Measurements from ENCODE around the gene UGT1A9.

Gene UGT1A9

DNA sequence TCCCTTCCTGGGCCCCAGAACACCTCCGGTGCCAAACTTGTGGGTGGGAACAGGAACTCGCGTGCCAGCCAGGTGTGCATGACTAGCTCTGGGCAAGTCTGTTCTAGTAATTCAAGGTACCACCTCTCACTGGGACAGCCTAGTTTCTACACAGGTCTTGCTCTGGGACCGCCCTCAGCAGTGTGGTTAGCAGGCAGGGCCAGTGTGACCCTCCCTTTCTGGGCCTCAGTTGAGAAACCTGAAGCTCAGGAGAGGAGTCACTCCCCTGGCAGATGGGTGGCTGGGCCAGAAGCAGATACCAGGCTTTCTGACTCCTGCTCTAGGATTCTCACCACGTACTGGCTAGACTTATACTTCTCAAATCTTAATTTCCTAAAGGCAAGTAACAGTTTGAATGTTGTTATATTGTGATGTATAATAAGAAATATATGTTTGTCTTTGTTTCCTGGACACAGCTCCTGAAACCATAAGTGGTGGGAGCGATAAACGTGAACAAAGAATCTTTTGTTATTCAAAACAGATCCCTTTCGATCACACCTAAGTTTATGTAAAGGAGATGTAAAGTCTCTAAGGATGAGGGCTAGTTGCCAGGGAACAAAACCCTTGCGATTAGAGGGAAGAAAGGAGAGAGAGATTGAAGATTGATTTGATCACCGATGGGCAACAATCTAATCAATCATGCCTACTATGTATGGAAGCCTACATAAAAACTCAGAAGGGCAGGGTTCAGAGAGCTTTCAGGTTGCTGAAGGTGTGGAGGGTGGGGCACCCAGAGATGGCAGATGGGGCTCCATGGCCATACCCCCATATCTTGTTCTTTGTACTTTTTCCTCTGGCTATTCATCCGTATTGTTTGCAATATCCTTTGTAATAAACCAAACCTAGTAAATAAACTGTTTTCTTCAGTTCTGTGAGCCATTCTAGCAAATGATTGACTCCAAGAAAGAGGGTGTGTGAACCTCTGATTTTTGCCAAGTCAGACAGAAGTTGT, 20.0 kb downstream of the UGT1A9 start:
- Mint-ChIP-seq H3K9me3 (no peaks in the 10 kb centered on the region), H3K36me3 (ENCODE audit: low read depth) (no peaks in the 10 kb centered on the region), H3K4me1 (peaks cover 5% of the 10 kb centered on the region), H3K27ac (no peak overlapping the region), H3K27me3 (ENCODE audit: low read depth, poor library complexity) (peaks cover 7% of the 10 kb centered on the region), H3K4me3 (no peak overlapping the region)
- no peak for DNase-seq
- TF ChIP-seq, protein P1, sequence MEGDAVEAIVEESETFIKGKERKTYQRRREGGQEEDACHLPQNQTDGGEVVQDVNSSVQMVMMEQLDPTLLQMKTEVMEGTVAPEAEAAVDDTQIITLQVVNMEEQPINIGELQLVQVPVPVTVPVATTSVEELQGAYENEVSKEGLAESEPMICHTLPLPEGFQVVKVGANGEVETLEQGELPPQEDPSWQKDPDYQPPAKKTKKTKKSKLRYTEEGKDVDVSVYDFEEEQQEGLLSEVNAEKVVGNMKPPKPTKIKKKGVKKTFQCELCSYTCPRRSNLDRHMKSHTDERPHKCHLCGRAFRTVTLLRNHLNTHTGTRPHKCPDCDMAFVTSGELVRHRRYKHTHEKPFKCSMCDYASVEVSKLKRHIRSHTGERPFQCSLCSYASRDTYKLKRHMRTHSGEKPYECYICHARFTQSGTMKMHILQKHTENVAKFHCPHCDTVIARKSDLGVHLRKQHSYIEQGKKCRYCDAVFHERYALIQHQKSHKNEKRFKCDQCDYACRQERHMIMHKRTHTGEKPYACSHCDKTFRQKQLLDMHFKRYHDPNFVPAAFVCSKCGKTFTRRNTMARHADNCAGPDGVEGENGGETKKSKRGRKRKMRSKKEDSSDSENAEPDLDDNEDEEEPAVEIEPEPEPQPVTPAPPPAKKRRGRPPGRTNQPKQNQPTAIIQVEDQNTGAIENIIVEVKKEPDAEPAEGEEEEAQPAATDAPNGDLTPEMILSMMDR (IDR thresholded peaks at IDR 0.05), result no peak

- Mint-ChIP-seq H3K4me1 (peaks cover 5% of the 10 kb centered on the region), H3K9me3 (no peaks in the 10 kb centered on the region), H3K27ac (peak within 1 kb of the TSS; percentile 53), H3K27me3 (ENCODE audit: low read depth, poor library complexity) (peaks cover 11% of the 10 kb centered on the region), H3K4me3 (no peak within 1 kb of the TSS), H3K36me3 (ENCODE audit: low read depth) (no peaks in the 10 kb centered on the region)
- no peak for DNase-seq
- TF ChIP-seq, protein P1 (IDR thresholded peaks at IDR 0.05), result no peak
Measured at GRCh38 chr2:233692648-233693047, 20.9 kb downstream of the UGT1A9 start, which contains the start of gene UGT1A6. Gene UGT1A6 (plus strand): TSS chr2:233692890. CDS start chr2:233693005, 115 bp downstream.

DNA sequence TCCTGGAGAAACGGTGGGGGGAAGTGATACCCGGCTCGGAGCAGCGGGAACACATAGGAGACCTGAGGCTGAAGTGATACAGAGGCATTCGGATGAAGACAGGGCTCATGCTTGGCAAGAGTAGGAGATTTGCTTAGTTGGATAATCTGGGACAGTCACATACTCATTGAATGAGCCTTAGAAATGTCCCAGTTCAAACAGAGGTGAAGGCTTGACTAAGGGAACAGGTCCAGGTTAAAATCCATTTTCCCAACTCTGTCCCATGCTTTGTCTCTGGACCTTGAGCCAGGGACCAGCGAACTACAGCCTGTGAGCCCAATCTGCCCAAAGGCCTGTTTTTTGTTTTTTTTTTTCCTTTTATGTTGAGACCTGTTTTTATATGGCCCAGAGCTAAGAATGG, 22.3 kb downstream of the UGT1A9 start:
- peaks cover 11% of the 10 kb centered on the region for H3K27me3 Mint-ChIP-seq (ENCODE audit: low read depth, poor library complexity)
- H3K27ac Mint-ChIP-seq, result peak overlapping the region; percentile 53
- TF ChIP-seq, protein P1 (IDR thresholded peaks at IDR 0.05), result no peak
- no peak for DNase-seq
- H3K9me3 Mint-ChIP-seq, result no peaks in the 10 kb centered on the region
- no peaks in the 10 kb centered on the region for H3K36me3 Mint-ChIP-seq (ENCODE audit: low read depth)
- peaks cover 5% of the 10 kb centered on the region for H3K4me1 Mint-ChIP-seq
- no peak overlapping the region for H3K4me3 Mint-ChIP-seq

DNA sequence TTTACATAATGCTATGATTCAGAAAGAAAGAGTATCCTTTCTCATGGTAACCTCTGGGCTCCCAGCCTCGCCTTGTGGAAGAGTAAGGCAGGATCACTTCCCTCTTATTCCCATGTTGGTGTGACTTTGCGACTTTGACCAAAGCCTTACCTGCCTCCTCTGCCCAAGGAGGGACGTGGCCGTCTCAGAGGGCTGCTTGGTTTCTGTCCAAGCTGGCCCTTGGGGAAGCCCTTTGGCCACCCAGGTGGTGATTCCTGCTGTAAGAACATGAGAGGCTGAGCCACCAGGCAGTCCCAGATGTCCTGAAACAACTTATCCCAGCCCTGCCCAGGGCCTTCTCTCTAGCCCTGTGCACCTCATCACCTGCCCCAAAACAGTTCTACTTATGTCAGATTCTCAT, 27.0 kb downstream of the UGT1A9 start:
- H3K4me1 Mint-ChIP-seq, result peaks cover 4% of the 10 kb centered on the region
- H3K9me3 Mint-ChIP-seq, result no peaks in the 10 kb centered on the region
- DNase-seq, result no peak
- H3K4me3 Mint-ChIP-seq, result no peak overlapping the region
- TF ChIP-seq, protein P1 (IDR thresholded peaks at IDR 0.05), result no peak
- peaks cover 11% of the 10 kb centered on the region for H3K27me3 Mint-ChIP-seq (ENCODE audit: low read depth, poor library complexity)
- no peaks in the 10 kb centered on the region for H3K36me3 Mint-ChIP-seq (ENCODE audit: low read depth)
- H3K27ac Mint-ChIP-seq, result no peak overlapping the region

- Mint-ChIP-seq H3K4me3 (no peak overlapping the region), H3K4me1 (no peaks in the 10 kb centered on the region), H3K9me3 (peaks cover 5% of the 10 kb centered on the region), H3K36me3 (ENCODE audit: low read depth) (no peaks in the 10 kb centered on the region), H3K27me3 (ENCODE audit: low read depth, poor library complexity) (peaks cover 11% of the 10 kb centered on the region), H3K27ac (no peak overlapping the region)
- DNase-seq, result no peak
- TF ChIP-seq, protein P1 (IDR thresholded peaks at IDR 0.05), result no peak
Measured at GRCh38 chr2:233699424-233700027, 27.8 kb downstream of the UGT1A9 start.
